Measurements from ENCODE around the gene HOOK1.

The HOOK1 gene

DNA sequence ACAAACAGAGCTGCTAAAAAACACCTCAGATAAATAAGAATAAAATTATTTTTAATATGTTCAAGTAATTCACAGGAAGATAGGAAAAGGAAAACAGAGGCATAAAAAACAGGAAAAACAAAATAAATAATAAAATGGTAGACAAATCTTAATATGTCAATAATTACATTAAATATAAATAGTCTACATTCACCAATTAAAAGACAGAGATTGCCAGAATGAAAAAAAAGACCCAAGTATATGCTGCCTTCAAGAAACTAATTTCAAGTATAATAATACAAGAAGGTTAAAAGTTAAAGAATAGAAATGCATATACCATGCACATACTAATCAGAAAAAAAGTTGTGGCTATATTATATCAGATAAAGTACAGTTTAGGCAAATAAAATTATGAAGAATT, 109.9 kb downstream of the HOOK1 start:
- Histone ChIP-seq H3K9ac (ENCODE audit: low read depth, low read length) (no peak overlapping the region), H3K36me3 (ENCODE audit: insufficient read depth, low read length) (no peaks in the 10 kb centered on the region), H3K4me1 (ENCODE audit: insufficient read depth, low read length) (no peaks in the 10 kb centered on the region), H3K9me3 (ENCODE audit: control insufficient read depth, insufficient read depth, low read length) (no peaks in the 10 kb centered on the region; the same call in 1 of the 2 replicates)
